GM23338 (cell line): ENCODE data around the gene PPP2R5E. TPM values are rescaled to one million over a fixed set of nuclear protein-coding genes. Genes with fewer than 3 reads are reported as not detected.
A peak's percentile ranks its signal among the peaks of the same experiment; 100 is the strongest.

Source experiments
- ATAC-seq: fragments of 200-7000 bp; cut with Tn5 transposase; 3 replicates; pipeline ENCODE4 v1.9.1; 2020
- DNase-seq: peaks from one replicate; pipeline ENCODE4 v3.0.0-alpha.2; 2015; ENCODE audit warnings: low spot score
- H2AFZ ChIP-seq: fragments of 200-600 bp; sonication (generic); 2 replicates; pipeline ENCODE4 v1.8.0; 2016; ENCODE audit warnings: antibody characterized with exemption, mild to moderate bottlenecking, moderate library complexity
- H3F3A ChIP-seq: fragments of 200-600 bp; sonication (generic); replicated peaks from 2 replicates; pipeline ENCODE4 v1.8.0; 2017; ENCODE audit warnings: antibody characterized with exemption, mixed run types, low read depth
- H3K27ac ChIP-seq: fragments of 200-600 bp; sonication (generic); 2 replicates; pipeline ENCODE4 v1.6.1; 2016; ENCODE audit warnings: low read depth
- H3K27me3 ChIP-seq: fragments of 200-600 bp; sonication (generic); 2 replicates; pipeline ENCODE4 v1.8.0; 2016; ENCODE audit warnings: mild to moderate bottlenecking, mixed run types, moderate library complexity; ENCODE audit not compliant: insufficient read depth
- H3K36me3 ChIP-seq: fragments of 200-600 bp; sonication (generic); 2 replicates; pipeline ENCODE4 v1.8.0; 2016; ENCODE audit warnings: mild to moderate bottlenecking; ENCODE audit not compliant: insufficient read depth
- H3K4me1 ChIP-seq: fragments of 200-600 bp; sonication (generic); 2 replicates; pipeline ENCODE4 v1.8.0; 2016; ENCODE audit warnings: mild to moderate bottlenecking, moderate library complexity; ENCODE audit not compliant: insufficient read depth
- H3K4me2 ChIP-seq: fragments of 200-600 bp; sonication (generic); 2 replicates; pipeline ENCODE4 v1.7.1; 2017; ENCODE audit warnings: mixed run types
- H3K4me3 ChIP-seq: fragments of 200-600 bp; sonication (generic); 2 replicates; pipeline ENCODE4 v1.6.1; 2016; ENCODE audit warnings: mixed run types
- H3K79me2 ChIP-seq: fragments of 200-600 bp; sonication (generic); replicated peaks from 2 replicates; pipeline ENCODE4 v1.8.0; 2017; ENCODE audit warnings: mild to moderate bottlenecking; ENCODE audit not compliant: insufficient read depth
- H3K9me2 ChIP-seq: fragments of 200-600 bp; sonication (generic); 2 replicates; pipeline ENCODE4 v1.8.0; 2017; ENCODE audit not compliant: insufficient read depth
- H4K20me1 ChIP-seq: fragments of 200-600 bp; sonication (generic); replicated peaks from 2 replicates; pipeline ENCODE4 v1.8.0; 2017; ENCODE audit warnings: mild to moderate bottlenecking; ENCODE audit not compliant: insufficient read depth
- H3K27ac Mint-ChIP-seq: 2 replicates; pipeline ENCODE4 v1.8.0; 2020; ENCODE audit warnings: inconsistent platforms, mild to moderate bottlenecking, moderate library complexity, mixed read lengths
- H3K27me3 Mint-ChIP-seq: 3 replicates; pipeline ENCODE4 v1.8.0; 2022; ENCODE audit warnings: low read depth, mild to moderate bottlenecking, moderate library complexity, mixed read lengths, inconsistent platforms; ENCODE audit not compliant: insufficient read depth, poor library complexity
- H3K36me3 Mint-ChIP-seq: 3 replicates; pipeline ENCODE4 v1.8.0; 2021; ENCODE audit warnings: low read depth, mild to moderate bottlenecking, inconsistent platforms, moderate library complexity, mixed read lengths
- H3K4me1 Mint-ChIP-seq: 3 replicates; pipeline ENCODE4 v1.8.0; 2020; ENCODE audit warnings: mild to moderate bottlenecking, inconsistent platforms, mixed read lengths
- H3K4me3 Mint-ChIP-seq: 3 replicates; pipeline ENCODE4 v1.8.0; 2021; ENCODE audit warnings: moderate library complexity, mild to moderate bottlenecking, inconsistent platforms, mixed read lengths
- H3K9me3 Mint-ChIP-seq: 3 replicates; pipeline ENCODE4 v1.8.0; 2020; ENCODE audit warnings: moderate library complexity, mild to moderate bottlenecking, inconsistent platforms, mixed read lengths
- CREB1 ChIP-seq: fragments of 250-450 bp; sonication (Bioruptor Pico); IDR thresholded peaks from 2 replicates; pipeline ENCODE4 v1.5.0; 2020; ENCODE audit warnings: low read depth, mild to moderate bottlenecking, moderate library complexity
- EZH2 ChIP-seq: fragments of 200-600 bp; sonication (generic); IDR thresholded peaks from one replicate; pipeline ENCODE4 v1.8.0; 2017; ENCODE audit warnings: antibody characterized with exemption, mild to moderate bottlenecking, low read depth; ENCODE audit not compliant: unreplicated experiment
- NANOG ChIP-seq: IDR thresholded peaks from 2 replicates; pipeline ENCODE4 v1.6.1; 2016; ENCODE audit warnings: antibody characterized with exemption, borderline replicate concordance
- POLR2AphosphoS5 ChIP-seq: IDR thresholded peaks from 2 replicates; pipeline ENCODE4 v1.6.1; 2016; ENCODE audit warnings: antibody characterized with exemption, low read depth
- STAT1 ChIP-seq: IDR thresholded peaks from one replicate; pipeline ENCODE4 v1.6.1; 2016; ENCODE audit warnings: antibody characterized with exemption; ENCODE audit not compliant: unreplicated experiment
- ZNF114 ChIP-seq: fragments of 250-450 bp; sonication (Bioruptor Pico); IDR thresholded peaks from 2 replicates; pipeline ENCODE4 v1.5.0; 2020; ENCODE audit warnings: mild to moderate bottlenecking, moderate library complexity
- ZNF331 ChIP-seq: fragments of 250-450 bp; sonication (Bioruptor Pico); IDR thresholded peaks from 2 replicates; pipeline ENCODE4 v1.5.0; 2020; ENCODE audit warnings: low read depth, mild to moderate bottlenecking, moderate library complexity
- polyA plus RNA-seq: library from polyadenylated mRNA; unstranded; fragments of >200 nt; fragmentation: Nextera tagmentation; extraction: Ambion mirVana; gene quantifications from 2 replicates; pipeline ENCODE4 v1.2.1, GENCODE V29; 2016
- total RNA-seq: library from RNA; depleted of rRNA; stranded (reverse); fragments of >200 nt; shearing (Covaris generic); gene quantifications from 2 replicates; pipeline ENCODE4 v1.2.3, GENCODE V29; 2014
- TF ChIP-seq, protein P1 (sequence below), 2 experiments: fragments of 200-600 bp in 1 of 2; sonication (generic) in 1 of 2; conservative IDR thresholded peaks; 2 replicates each; pipeline versions ENCODE4 v1.5.1 to v1.6.1; 2016 to 2017; ENCODE audit warnings: antibody characterized with exemption in 2 of 2, low read depth in 2 of 2, mild to moderate bottlenecking in 2 of 2, moderate library complexity in 1 of 2
- TF ChIP-seq, protein P2 (sequence below): IDR thresholded peaks from one replicate; pipeline ENCODE4 v1.6.1; 2018; ENCODE audit warnings: antibody characterized with exemption; ENCODE audit not compliant: unreplicated experiment
- TF ChIP-seq, protein P3 (sequence below): IDR thresholded peaks from 2 replicates; pipeline ENCODE4 v1.6.1; 2016; ENCODE audit warnings: antibody characterized with exemption

The PPP2R5E gene
- total and polyA plus RNA-seq, 2 experiments from 2014 or later = 40.9 to 45.5 TPM

DNA sequence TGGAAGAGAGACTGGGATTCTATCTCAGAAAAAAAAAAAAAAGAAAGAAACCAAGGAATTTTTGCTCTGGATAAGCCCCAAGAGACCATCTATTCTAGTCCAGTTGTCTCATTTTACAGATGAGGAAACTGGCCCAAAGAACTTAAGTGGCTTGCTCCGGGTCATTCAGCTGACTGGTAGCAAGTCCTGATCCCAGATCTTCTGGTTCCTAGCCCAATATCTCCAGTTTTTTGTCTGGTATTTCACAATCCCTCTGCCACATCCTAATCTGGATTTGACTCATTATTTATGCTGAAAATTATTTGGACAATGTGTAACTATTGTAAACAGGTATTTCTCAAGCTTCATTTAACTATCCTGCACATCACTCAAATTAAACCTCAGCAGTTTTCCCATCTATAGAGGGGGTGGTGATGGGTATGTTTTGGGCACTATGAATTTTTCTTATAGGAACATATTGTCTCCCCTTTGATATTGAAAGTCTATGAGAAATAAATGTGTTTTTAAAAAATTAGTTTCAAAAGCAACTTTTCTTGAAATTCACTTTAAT, 43.4 kb downstream of the PPP2R5E start:
- H3K4me2 ChIP-seq = no peak overlapping the region
- no peak overlapping the region for H3K4me3 Mint-ChIP-seq
- H3K27me3 Mint-ChIP-seq = no peaks in the 10 kb centered on the region
- DNase-seq = no peak
- H3K36me3 Mint-ChIP-seq = peaks cover 3% of the 10 kb centered on the region; the same call in 2 of the 3 replicates
- TF ChIP-seq, protein P1, sequence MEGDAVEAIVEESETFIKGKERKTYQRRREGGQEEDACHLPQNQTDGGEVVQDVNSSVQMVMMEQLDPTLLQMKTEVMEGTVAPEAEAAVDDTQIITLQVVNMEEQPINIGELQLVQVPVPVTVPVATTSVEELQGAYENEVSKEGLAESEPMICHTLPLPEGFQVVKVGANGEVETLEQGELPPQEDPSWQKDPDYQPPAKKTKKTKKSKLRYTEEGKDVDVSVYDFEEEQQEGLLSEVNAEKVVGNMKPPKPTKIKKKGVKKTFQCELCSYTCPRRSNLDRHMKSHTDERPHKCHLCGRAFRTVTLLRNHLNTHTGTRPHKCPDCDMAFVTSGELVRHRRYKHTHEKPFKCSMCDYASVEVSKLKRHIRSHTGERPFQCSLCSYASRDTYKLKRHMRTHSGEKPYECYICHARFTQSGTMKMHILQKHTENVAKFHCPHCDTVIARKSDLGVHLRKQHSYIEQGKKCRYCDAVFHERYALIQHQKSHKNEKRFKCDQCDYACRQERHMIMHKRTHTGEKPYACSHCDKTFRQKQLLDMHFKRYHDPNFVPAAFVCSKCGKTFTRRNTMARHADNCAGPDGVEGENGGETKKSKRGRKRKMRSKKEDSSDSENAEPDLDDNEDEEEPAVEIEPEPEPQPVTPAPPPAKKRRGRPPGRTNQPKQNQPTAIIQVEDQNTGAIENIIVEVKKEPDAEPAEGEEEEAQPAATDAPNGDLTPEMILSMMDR (conservative IDR thresholded peaks at IDR 0.05; ENCODE audit: low read depth in 2 of 2) = no peak
- TF ChIP-seq, protein P2, sequence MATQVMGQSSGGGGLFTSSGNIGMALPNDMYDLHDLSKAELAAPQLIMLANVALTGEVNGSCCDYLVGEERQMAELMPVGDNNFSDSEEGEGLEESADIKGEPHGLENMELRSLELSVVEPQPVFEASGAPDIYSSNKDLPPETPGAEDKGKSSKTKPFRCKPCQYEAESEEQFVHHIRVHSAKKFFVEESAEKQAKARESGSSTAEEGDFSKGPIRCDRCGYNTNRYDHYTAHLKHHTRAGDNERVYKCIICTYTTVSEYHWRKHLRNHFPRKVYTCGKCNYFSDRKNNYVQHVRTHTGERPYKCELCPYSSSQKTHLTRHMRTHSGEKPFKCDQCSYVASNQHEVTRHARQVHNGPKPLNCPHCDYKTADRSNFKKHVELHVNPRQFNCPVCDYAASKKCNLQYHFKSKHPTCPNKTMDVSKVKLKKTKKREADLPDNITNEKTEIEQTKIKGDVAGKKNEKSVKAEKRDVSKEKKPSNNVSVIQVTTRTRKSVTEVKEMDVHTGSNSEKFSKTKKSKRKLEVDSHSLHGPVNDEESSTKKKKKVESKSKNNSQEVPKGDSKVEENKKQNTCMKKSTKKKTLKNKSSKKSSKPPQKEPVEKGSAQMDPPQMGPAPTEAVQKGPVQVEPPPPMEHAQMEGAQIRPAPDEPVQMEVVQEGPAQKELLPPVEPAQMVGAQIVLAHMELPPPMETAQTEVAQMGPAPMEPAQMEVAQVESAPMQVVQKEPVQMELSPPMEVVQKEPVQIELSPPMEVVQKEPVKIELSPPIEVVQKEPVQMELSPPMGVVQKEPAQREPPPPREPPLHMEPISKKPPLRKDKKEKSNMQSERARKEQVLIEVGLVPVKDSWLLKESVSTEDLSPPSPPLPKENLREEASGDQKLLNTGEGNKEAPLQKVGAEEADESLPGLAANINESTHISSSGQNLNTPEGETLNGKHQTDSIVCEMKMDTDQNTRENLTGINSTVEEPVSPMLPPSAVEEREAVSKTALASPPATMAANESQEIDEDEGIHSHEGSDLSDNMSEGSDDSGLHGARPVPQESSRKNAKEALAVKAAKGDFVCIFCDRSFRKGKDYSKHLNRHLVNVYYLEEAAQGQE = no peak
- TF ChIP-seq STAT1 (no peak), CREB1 (CRISPR knock-in tag) (no peak), NANOG (no peak)
- no peaks in the 10 kb centered on the region for H3K36me3 ChIP-seq
- H3K27ac ChIP-seq = no peak overlapping the region
- H3K4me1 ChIP-seq = 0 out of 2 replicates have a peak, but pooled peaks cover 6% of the 10 kb centered on the region
- no peak for ATAC-seq
- no peaks in the 10 kb centered on the region for H3K27me3 ChIP-seq
- H3K9me3 Mint-ChIP-seq = no peaks in the 10 kb centered on the region
- no peaks in the 10 kb centered on the region for H3F3A ChIP-seq
- peaks cover 39% of the 10 kb centered on the region for H4K20me1 ChIP-seq
- H3K4me1 Mint-ChIP-seq = peaks cover 6% of the 10 kb centered on the region; the same call in 2 of the 3 replicates
- no peak overlapping the region for H3K4me3 ChIP-seq
- no peak overlapping the region for H3K27ac Mint-ChIP-seq
- no peaks in the 10 kb centered on the region for H3K9me2 ChIP-seq
- no peak overlapping the region for H2AFZ ChIP-seq
- H3K79me2 ChIP-seq = peaks cover 99% of the 10 kb centered on the region

DNA sequence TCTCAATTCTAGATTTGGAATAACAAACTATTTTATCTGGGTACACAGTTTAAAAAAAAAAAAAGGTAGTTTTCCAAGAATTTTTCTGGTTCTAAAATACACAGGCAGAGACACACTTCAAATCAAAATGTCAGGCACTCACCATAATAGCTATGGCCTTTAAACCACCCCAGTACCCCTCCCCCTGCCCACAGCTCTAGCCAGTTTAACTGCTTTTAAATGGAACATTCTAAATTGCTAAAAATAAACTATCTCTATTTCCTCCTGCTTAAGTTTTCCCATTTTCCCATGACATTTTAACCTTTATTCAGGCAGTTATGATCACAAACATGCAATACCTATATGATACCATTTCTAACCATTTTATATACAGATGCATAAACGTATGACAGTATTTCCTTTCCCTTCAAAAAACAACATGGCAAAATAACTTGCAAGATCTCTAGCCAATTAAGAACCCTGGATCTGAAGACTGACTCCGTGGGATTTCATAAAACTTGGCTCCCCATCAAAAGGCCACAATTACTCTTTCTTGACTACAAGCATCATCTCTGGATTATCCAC, 46.3 kb downstream of the PPP2R5E start:
- H3K4me3 Mint-ChIP-seq = no peak overlapping the region
- H3K4me1 Mint-ChIP-seq = peaks cover 20% of the 10 kb centered on the region
- Histone ChIP-seq H3K27ac (no peak overlapping the region), H3K9me2 (no peaks in the 10 kb centered on the region), H3K79me2 (peaks cover 97% of the 10 kb centered on the region), H2AFZ (no peak overlapping the region), H3K36me3 (no peaks in the 10 kb centered on the region), H3K4me3 (no peak overlapping the region), H4K20me1 (peaks cover 42% of the 10 kb centered on the region), H3K4me2 (no peak overlapping the region), H3K27me3 (no peaks in the 10 kb centered on the region), H3K4me1 (peaks cover 19% of the 10 kb centered on the region), H3F3A (no peaks in the 10 kb centered on the region)
- H3K9me3 Mint-ChIP-seq = no peaks in the 10 kb centered on the region
- peaks cover 3% of the 10 kb centered on the region; the same call in 2 of the 3 replicates for H3K36me3 Mint-ChIP-seq
- no peak for DNase-seq
- no peaks in the 10 kb centered on the region for H3K27me3 Mint-ChIP-seq
- ATAC-seq = no peak
- peak overlapping the region; percentile 24; the same call in 1 of the 2 replicates for H3K27ac Mint-ChIP-seq
- TF ChIP-seq NANOG (no peak), ZNF331 (CRISPR knock-in tag) (no peak), ZNF114 (CRISPR knock-in tag) (no peak), EZH2 (no peak), CREB1 (CRISPR knock-in tag) (no peak), POLR2AphosphoS5 (no peak)
- TF ChIP-seq, protein P3, sequence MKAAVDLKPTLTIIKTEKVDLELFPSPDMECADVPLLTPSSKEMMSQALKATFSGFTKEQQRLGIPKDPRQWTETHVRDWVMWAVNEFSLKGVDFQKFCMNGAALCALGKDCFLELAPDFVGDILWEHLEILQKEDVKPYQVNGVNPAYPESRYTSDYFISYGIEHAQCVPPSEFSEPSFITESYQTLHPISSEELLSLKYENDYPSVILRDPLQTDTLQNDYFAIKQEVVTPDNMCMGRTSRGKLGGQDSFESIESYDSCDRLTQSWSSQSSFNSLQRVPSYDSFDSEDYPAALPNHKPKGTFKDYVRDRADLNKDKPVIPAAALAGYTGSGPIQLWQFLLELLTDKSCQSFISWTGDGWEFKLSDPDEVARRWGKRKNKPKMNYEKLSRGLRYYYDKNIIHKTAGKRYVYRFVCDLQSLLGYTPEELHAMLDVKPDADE = no peak
- TF ChIP-seq, protein P1 (conservative IDR thresholded peaks at IDR 0.05; ENCODE audit: low read depth in 2 of 2) = no peak
- TF ChIP-seq, protein P2 = no peak
